WTC11 (cell line): Measurements from ENCODE around the gene OTUB1. TPM values are rescaled to one million over a fixed set of nuclear protein-coding genes. Genes with fewer than 3 reads are reported as not detected.

Source experiments
- ATAC-seq: fragments of 200-7000 bp; cut with Tn5 transposase; 2 replicates; pipeline ENCODE4 v1.10.0; 2021; ENCODE audit warnings: mild to moderate bottlenecking, moderate library complexity
- CTCF ChIA-PET: fragments of 300-600 bp; sonication (Branson Sonifier 250); formaldehyde crosslinking; loops from one replicate; lab custom pipeline; 2021; ENCODE audit warnings: antibody characterized with exemption; lab: Charles Lee
- POLR2A ChIA-PET: fragments of 350-600 bp; sonication (Branson Sonifier 250); formaldehyde crosslinking; loops from one replicate; lab custom pipeline; 2021; ENCODE audit warnings: antibody characterized with exemption; lab: Charles Lee
- DNase-seq: peaks from one replicate; pipeline ENCODE4 v3.0.0; 2021; ENCODE audit warnings: low spot score
- H3K27ac Mint-ChIP-seq: 2 replicates; pipeline ENCODE4 v1.8.0; 2021; ENCODE audit warnings: mixed read lengths
- H3K27me3 Mint-ChIP-seq: 2 replicates; pipeline ENCODE4 v1.8.0; 2021; ENCODE audit warnings: low read depth, mild to moderate bottlenecking, moderate library complexity, mixed read lengths
- H3K36me3 Mint-ChIP-seq: 2 replicates; pipeline ENCODE4 v1.8.0; 2021; ENCODE audit warnings: mixed read lengths
- H3K4me1 Mint-ChIP-seq: 2 replicates; pipeline ENCODE4 v1.8.0; 2022; ENCODE audit warnings: mixed read lengths
- H3K4me3 Mint-ChIP-seq: 2 replicates; pipeline ENCODE4 v1.8.0; 2021; ENCODE audit warnings: mild to moderate bottlenecking, moderate library complexity, mixed read lengths
- H3K9me3 Mint-ChIP-seq: 2 replicates; pipeline ENCODE4 v1.8.0; 2021; ENCODE audit warnings: mixed read lengths
- CREM ChIP-seq: sonication (generic); formaldehyde crosslinking; IDR thresholded peaks from 2 replicates; pipeline ENCODE4 v1.8.1; 2022; ENCODE audit warnings: mild to moderate bottlenecking, missing genetic modification reagents, moderate library complexity
- ETV6 ChIP-seq: sonication (generic); formaldehyde crosslinking; IDR thresholded peaks from 2 replicates; pipeline ENCODE4 v1.8.1; 2022; ENCODE audit warnings: mild to moderate bottlenecking, missing genetic modification reagents
- JAZF1 ChIP-seq: fragments of 250-450 bp; sonication (Bioruptor Pico); IDR thresholded peaks from 2 replicates; pipeline ENCODE4 v1.9.0; 2021; ENCODE audit warnings: moderate library complexity, mild to moderate bottlenecking, inconsistent platforms
- MYBL2 ChIP-seq: sonication (generic); formaldehyde crosslinking; IDR thresholded peaks from 2 replicates; pipeline ENCODE4 v1.8.1; 2023; ENCODE audit warnings: mild to moderate bottlenecking, moderate library complexity, missing genetic modification reagents
- NR2C2 ChIP-seq: sonication (generic); formaldehyde crosslinking; IDR thresholded peaks from 2 replicates; pipeline ENCODE4 v1.8.0; 2022; ENCODE audit warnings: mild to moderate bottlenecking, missing genetic modification reagents
- OVOL2 ChIP-seq: fragments of 250-450 bp; sonication (Bioruptor Pico); IDR thresholded peaks from 2 replicates; pipeline ENCODE4 v1.9.0; 2021; ENCODE audit warnings: mild to moderate bottlenecking, borderline replicate concordance
- TCF7 ChIP-seq: sonication (generic); formaldehyde crosslinking; IDR thresholded peaks from 2 replicates; pipeline ENCODE4 v1.8.0; 2022; ENCODE audit warnings: mild to moderate bottlenecking, low read depth, missing genetic modification reagents, moderate library complexity
- ZNF138 ChIP-seq: sonication (generic); formaldehyde crosslinking; conservative IDR thresholded peaks from 2 replicates; pipeline ENCODE4 v1.8.1; 2022; ENCODE audit warnings: mild to moderate bottlenecking, moderate library complexity, missing genetic modification reagents
- ZNF396 ChIP-seq: fragments of 250-450 bp; sonication (Bioruptor Pico); IDR thresholded peaks from 2 replicates; pipeline ENCODE4 v1.8.0; 2021; ENCODE audit warnings: mild to moderate bottlenecking, moderate library complexity, borderline replicate concordance
- ZNF423 ChIP-seq: fragments of 250-450 bp; sonication (Bioruptor Pico); IDR thresholded peaks from 2 replicates; pipeline ENCODE4 v2.1.2; 2022; ENCODE audit warnings: mild to moderate bottlenecking, moderate library complexity
- total RNA-seq: library from RNA; stranded (reverse); gene quantifications from 3 replicates; pipeline ENCODE4 v1.2.3, GENCODE V29; 2021
- TF ChIP-seq, protein P1 (sequence below): fragments of 250-450 bp; sonication (Bioruptor Pico); IDR thresholded peaks from 2 replicates; pipeline ENCODE4 v1.9.0; 2021; ENCODE audit warnings: mild to moderate bottlenecking, borderline replicate concordance
- TF ChIP-seq, protein P2 (sequence below): sonication (generic); formaldehyde crosslinking; IDR thresholded peaks from 2 replicates; pipeline ENCODE4 v1.8.1; 2023; ENCODE audit warnings: mild to moderate bottlenecking, moderate library complexity, missing genetic modification reagents
- TF ChIP-seq, protein P3 (sequence below): sonication (generic); formaldehyde crosslinking; IDR thresholded peaks from 2 replicates; pipeline ENCODE4 v1.8.0; 2023; ENCODE audit warnings: mild to moderate bottlenecking, missing genetic modification reagents
- TF ChIP-seq, protein P4 (sequence below): sonication (generic); formaldehyde crosslinking; IDR thresholded peaks from 2 replicates; pipeline ENCODE4 v1.8.1; 2023; ENCODE audit warnings: mild to moderate bottlenecking, missing genetic modification reagents
- TF ChIP-seq, protein P5 (sequence below): sonication (generic); formaldehyde crosslinking; IDR thresholded peaks from 2 replicates; pipeline ENCODE4 v1.8.1; 2023; ENCODE audit warnings: mild to moderate bottlenecking, missing genetic modification reagents
- TF ChIP-seq, protein P6 (sequence below): sonication (generic); formaldehyde crosslinking; IDR thresholded peaks from 2 replicates; pipeline ENCODE4 v1.8.0; 2022; ENCODE audit warnings: mild to moderate bottlenecking, missing genetic modification reagents
- TF ChIP-seq, protein P7 (sequence below): sonication (generic); formaldehyde crosslinking; IDR thresholded peaks from 2 replicates; pipeline ENCODE4 v1.8.1; 2022; ENCODE audit warnings: low read depth, missing genetic modification reagents, borderline replicate concordance
- TF ChIP-seq, protein P8 (sequence below): sonication (generic); formaldehyde crosslinking; IDR thresholded peaks from 2 replicates; pipeline ENCODE4 v1.8.1; 2023; ENCODE audit warnings: mild to moderate bottlenecking, missing genetic modification reagents, moderate library complexity

Gene OTUB1
- total RNA-seq, 1 experiment from 2014 or later, result 112 TPM

DNA sequence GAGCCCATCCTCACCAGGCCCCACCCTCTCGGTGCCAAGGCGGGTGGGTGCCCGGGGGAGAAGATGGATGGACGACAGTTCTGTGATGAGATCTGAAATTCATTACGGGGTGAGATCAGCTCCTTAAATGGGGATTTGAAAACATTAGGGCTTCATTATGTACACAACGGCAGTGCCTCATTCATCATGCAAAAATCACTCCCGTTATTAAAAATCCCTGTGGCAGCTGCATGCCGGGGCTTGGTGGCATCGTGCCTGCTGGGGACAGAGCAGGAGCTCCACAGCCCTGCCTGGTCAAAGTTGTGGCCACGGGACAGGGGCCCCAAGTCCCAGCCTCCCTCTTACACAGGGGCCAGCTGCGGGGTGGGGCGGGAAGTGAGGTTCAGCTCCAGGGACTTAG is 20.2 kb downstream of the OTUB1 start:
- Mint-ChIP-seq H3K36me3 (peaks cover 8% of the 10 kb centered on the region), H3K9me3 (peaks cover 14% of the 10 kb centered on the region), H3K4me3 (0 out of 2 replicates have a peak overlapping the region, but pooled peaks have one; percentile 69), H3K27ac (no peak overlapping the region), H3K27me3 (peaks cover 98% of the 10 kb centered on the region), H3K4me1 (peaks cover 18% of the 10 kb centered on the region)
- POLR2A ChIA-PET, result no interaction called here
- TF ChIP-seq, protein P1, sequence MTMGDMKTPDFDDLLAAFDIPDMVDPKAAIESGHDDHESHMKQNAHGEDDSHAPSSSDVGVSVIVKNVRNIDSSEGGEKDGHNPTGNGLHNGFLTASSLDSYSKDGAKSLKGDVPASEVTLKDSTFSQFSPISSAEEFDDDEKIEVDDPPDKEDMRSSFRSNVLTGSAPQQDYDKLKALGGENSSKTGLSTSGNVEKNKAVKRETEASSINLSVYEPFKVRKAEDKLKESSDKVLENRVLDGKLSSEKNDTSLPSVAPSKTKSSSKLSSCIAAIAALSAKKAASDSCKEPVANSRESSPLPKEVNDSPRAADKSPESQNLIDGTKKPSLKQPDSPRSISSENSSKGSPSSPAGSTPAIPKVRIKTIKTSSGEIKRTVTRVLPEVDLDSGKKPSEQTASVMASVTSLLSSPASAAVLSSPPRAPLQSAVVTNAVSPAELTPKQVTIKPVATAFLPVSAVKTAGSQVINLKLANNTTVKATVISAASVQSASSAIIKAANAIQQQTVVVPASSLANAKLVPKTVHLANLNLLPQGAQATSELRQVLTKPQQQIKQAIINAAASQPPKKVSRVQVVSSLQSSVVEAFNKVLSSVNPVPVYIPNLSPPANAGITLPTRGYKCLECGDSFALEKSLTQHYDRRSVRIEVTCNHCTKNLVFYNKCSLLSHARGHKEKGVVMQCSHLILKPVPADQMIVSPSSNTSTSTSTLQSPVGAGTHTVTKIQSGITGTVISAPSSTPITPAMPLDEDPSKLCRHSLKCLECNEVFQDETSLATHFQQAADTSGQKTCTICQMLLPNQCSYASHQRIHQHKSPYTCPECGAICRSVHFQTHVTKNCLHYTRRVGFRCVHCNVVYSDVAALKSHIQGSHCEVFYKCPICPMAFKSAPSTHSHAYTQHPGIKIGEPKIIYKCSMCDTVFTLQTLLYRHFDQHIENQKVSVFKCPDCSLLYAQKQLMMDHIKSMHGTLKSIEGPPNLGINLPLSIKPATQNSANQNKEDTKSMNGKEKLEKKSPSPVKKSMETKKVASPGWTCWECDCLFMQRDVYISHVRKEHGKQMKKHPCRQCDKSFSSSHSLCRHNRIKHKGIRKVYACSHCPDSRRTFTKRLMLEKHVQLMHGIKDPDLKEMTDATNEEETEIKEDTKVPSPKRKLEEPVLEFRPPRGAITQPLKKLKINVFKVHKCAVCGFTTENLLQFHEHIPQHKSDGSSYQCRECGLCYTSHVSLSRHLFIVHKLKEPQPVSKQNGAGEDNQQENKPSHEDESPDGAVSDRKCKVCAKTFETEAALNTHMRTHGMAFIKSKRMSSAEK (CRISPR knock-in tag), result no peak
- TF ChIP-seq, protein P2, sequence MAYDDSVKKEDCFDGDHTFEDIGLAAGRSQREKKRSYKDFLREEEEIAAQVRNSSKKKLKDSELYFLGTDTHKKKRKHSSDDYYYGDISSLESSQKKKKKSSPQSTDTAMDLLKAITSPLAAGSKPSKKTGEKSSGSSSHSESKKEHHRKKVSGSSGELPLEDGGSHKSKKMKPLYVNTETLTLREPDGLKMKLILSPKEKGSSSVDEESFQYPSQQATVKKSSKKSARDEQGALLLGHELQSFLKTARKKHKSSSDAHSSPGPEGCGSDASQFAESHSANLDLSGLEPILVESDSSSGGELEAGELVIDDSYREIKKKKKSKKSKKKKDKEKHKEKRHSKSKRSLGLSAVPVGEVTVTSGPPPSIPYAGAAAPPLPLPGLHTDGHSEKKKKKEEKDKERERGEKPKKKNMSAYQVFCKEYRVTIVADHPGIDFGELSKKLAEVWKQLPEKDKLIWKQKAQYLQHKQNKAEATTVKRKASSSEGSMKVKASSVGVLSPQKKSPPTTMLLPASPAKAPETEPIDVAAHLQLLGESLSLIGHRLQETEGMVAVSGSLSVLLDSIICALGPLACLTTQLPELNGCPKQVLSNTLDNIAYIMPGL (CRISPR knock-in tag), result no peak
- TF ChIP-seq TCF7 (no peak), ZNF396 (no peak), ETV6 (CRISPR knock-in tag) (no peak), OVOL2 (CRISPR knock-in tag) (no peak), CREM (no peak)
- ATAC-seq, result no peak
- CTCF ChIA-PET, result interaction anchor here (0.5 to 2.9 kb wide), 5 partner anchors 10 to 180 kb away, joined by 3 to 12 read pairs (median 5); partner anchors contain the start of gene STIP1
- no peak for DNase-seq

DNA sequence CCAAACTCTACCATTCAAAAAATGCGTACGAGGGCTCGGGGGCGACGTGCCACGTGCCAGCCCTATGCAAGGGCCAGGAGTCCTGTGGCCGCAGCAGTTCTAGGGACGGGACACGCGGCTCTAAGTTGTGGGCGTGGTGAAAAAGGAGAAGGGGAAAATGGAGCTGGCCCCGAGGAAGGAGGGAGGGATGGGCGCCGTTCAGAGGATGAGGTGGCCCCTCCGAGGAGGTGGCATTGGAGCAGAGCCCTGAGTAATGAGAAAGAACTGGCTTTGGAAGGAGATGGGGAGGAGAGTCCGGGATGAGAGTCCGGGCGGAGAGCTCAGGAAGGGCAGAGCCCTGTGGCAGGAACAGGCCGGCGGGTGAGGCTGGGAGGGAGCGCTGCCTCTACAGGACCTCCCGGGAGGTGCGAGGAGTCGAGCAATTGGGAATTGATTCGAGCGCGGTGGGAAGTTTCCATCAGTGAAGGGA is 21.0 kb downstream of the OTUB1 start:
- H3K4me1 Mint-ChIP-seq, result peaks cover 18% of the 10 kb centered on the region
- TF ChIP-seq ZNF423 (CRISPR knock-in tag) (no peak), ZNF138 (CRISPR knock-in tag) (no peak), JAZF1 (CRISPR knock-in tag) (no peak), MYBL2 (0 out of 2 replicates have a peak, but pooled peaks have one; percentile 28), NR2C2 (CRISPR knock-in tag) (no peak)
- TF ChIP-seq, protein P3, sequence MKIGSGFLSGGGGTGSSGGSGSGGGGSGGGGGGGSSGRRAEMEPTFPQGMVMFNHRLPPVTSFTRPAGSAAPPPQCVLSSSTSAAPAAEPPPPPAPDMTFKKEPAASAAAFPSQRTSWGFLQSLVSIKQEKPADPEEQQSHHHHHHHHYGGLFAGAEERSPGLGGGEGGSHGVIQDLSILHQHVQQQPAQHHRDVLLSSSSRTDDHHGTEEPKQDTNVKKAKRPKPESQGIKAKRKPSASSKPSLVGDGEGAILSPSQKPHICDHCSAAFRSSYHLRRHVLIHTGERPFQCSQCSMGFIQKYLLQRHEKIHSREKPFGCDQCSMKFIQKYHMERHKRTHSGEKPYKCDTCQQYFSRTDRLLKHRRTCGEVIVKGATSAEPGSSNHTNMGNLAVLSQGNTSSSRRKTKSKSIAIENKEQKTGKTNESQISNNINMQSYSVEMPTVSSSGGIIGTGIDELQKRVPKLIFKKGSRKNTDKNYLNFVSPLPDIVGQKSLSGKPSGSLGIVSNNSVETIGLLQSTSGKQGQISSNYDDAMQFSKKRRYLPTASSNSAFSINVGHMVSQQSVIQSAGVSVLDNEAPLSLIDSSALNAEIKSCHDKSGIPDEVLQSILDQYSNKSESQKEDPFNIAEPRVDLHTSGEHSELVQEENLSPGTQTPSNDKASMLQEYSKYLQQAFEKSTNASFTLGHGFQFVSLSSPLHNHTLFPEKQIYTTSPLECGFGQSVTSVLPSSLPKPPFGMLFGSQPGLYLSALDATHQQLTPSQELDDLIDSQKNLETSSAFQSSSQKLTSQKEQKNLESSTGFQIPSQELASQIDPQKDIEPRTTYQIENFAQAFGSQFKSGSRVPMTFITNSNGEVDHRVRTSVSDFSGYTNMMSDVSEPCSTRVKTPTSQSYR, result no peak
- TF ChIP-seq, protein P4, sequence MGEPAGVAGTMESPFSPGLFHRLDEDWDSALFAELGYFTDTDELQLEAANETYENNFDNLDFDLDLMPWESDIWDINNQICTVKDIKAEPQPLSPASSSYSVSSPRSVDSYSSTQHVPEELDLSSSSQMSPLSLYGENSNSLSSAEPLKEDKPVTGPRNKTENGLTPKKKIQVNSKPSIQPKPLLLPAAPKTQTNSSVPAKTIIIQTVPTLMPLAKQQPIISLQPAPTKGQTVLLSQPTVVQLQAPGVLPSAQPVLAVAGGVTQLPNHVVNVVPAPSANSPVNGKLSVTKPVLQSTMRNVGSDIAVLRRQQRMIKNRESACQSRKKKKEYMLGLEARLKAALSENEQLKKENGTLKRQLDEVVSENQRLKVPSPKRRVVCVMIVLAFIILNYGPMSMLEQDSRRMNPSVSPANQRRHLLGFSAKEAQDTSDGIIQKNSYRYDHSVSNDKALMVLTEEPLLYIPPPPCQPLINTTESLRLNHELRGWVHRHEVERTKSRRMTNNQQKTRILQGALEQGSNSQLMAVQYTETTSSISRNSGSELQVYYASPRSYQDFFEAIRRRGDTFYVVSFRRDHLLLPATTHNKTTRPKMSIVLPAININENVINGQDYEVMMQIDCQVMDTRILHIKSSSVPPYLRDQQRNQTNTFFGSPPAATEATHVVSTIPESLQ, result no peak
- TF ChIP-seq, protein P5, sequence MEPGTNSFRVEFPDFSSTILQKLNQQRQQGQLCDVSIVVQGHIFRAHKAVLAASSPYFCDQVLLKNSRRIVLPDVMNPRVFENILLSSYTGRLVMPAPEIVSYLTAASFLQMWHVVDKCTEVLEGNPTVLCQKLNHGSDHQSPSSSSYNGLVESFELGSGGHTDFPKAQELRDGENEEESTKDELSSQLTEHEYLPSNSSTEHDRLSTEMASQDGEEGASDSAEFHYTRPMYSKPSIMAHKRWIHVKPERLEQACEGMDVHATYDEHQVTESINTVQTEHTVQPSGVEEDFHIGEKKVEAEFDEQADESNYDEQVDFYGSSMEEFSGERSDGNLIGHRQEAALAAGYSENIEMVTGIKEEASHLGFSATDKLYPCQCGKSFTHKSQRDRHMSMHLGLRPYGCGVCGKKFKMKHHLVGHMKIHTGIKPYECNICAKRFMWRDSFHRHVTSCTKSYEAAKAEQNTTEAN (CRISPR knock-in tag), result no peak
- TF ChIP-seq, protein P6, sequence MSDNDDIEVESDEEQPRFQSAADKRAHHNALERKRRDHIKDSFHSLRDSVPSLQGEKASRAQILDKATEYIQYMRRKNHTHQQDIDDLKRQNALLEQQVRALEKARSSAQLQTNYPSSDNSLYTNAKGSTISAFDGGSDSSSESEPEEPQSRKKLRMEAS (CRISPR knock-in tag), result peak; percentile 45
- TF ChIP-seq, protein P7, sequence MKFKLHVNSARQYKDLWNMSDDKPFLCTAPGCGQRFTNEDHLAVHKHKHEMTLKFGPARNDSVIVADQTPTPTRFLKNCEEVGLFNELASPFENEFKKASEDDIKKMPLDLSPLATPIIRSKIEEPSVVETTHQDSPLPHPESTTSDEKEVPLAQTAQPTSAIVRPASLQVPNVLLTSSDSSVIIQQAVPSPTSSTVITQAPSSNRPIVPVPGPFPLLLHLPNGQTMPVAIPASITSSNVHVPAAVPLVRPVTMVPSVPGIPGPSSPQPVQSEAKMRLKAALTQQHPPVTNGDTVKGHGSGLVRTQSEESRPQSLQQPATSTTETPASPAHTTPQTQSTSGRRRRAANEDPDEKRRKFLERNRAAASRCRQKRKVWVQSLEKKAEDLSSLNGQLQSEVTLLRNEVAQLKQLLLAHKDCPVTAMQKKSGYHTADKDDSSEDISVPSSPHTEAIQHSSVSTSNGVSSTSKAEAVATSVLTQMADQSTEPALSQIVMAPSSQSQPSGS (CRISPR knock-in tag), result no peak
- TF ChIP-seq, protein P8, sequence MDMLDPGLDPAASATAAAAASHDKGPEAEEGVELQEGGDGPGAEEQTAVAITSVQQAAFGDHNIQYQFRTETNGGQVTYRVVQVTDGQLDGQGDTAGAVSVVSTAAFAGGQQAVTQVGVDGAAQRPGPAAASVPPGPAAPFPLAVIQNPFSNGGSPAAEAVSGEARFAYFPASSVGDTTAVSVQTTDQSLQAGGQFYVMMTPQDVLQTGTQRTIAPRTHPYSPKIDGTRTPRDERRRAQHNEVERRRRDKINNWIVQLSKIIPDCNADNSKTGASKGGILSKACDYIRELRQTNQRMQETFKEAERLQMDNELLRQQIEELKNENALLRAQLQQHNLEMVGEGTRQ (CRISPR knock-in tag), result peak; percentile 49

More for the DNA sequence above, 21.0 kb downstream of the OTUB1 start:
- ChIA-PET CTCF (interaction anchor here (0.6 to 2.9 kb wide), 24 partner anchors 9 to 197 kb away, joined by 3 to 12 read pairs (median 4); partner anchors contain the start of gene COX8A), POLR2A (no interaction called here)
- H3K36me3 Mint-ChIP-seq, result peaks cover 8% of the 10 kb centered on the region
- 0 out of 2 replicates have a peak overlapping the region, but pooled peaks have one; percentile 8 for H3K27ac Mint-ChIP-seq
- H3K27me3 Mint-ChIP-seq, result peaks cover 98% of the 10 kb centered on the region
- H3K4me3 Mint-ChIP-seq, result peak overlapping the region; percentile 69
- peak; percentile 49 for DNase-seq
- peak; percentile 50 for ATAC-seq
- H3K9me3 Mint-ChIP-seq, result peaks cover 14% of the 10 kb centered on the region
